Measurements from ENCODE around the gene ZBTB11.
"Not testable (repeated sequence)": the region's sequence is repeated elsewhere in the genome, so short reads cannot be mapped to it uniquely, and the experiment has no call there.

Gene ZBTB11

DNA sequence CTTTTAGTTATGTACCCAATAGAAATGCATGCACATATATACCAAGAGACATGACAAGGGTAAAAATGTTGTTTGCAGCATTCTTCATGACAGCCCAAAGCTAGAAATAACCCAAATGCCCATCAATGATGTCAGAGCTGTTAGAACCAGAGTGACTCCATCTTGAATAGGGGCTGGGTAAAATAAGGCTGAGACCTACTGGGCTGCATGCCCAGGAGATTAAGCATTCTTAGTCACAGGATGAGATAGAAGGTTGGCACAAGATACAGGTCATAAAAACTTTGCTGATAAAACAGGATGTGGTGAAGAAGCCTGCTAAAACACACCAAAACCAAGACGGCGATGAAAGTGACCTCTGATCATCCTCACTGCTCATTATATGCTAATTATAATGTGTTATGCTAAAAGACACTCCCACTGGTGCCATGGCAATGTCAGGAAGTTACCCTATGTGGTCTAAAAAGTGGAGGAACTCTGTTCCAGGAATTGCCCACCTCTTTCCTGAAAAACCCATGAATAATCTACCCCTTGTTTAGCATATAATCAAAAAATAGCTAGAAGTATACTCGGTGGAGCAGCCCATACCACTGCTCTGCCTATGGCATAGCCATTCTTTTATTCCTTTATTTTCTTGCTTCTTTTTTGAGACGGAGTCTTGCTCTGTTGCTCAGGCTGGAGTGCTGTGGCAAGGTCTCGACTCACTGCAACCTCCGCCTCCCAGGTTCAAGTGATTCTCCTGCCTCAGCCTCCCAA, 32.9 kb downstream of the ZBTB11 start:
- peak; percentile 8 for DNase-seq (ENCODE audit: low read depth)

DNA sequence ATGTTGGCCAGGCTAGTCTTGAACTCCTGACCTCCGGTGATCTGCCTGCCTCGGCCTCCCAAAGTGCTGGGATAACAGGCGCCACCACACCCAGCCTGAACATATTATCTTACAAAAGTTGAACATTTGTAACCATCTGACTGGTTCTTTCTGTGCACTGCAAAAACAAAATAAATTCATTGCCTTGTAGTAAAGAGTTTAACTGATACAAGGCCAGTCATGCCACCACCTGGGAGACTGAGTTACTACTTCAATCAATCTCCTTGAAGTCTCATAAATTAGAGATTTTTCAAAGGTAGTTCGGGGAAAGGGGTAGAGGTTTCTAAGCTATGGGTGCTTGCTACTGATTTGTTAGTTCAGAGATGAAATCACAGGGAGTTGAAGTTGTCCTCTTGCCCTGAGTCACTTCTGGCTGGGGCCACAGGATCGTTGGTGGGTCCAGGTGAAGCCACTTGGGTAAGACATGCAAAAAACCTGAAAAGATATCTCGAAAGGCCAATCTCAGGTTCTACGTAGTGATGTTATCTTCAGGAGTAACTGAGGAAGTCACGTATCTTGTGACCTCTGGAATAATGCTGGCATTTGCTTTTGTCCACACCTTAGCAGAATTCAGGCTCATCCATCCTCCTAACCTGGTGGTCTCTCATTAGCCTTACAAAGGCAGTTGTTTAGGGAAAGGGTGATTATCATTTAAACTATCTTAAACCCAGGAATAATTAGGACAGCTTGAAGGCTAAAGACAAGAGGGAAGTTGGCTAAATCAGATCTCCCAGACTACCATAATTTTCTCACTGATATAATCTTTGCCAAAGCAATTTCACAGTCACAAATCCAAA, 33.7 kb downstream of the ZBTB11 start:
- no peak for DNase-seq (ENCODE audit: low read depth)

DNA sequence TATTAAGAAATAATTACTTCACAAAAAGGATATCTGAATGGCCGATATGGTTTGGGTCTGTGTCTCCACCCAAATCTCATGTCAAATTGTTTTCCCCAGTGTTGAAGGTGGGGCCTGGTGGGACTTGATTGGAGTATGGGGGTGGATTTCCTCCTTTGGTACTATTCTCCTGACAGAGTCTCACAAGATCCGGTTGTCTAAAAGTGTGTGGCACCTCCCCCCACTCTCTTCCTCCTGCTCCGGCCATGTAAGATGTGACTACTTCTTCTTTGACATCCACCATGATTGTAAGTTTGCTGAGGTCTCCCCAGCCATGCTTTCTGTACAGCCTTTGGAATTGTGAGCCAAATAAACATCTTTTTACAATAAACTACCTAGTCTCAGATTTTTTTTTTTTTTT, 34.5 kb downstream of the ZBTB11 start:
- DNase-seq (ENCODE audit: low read depth) = no peak

DNA sequence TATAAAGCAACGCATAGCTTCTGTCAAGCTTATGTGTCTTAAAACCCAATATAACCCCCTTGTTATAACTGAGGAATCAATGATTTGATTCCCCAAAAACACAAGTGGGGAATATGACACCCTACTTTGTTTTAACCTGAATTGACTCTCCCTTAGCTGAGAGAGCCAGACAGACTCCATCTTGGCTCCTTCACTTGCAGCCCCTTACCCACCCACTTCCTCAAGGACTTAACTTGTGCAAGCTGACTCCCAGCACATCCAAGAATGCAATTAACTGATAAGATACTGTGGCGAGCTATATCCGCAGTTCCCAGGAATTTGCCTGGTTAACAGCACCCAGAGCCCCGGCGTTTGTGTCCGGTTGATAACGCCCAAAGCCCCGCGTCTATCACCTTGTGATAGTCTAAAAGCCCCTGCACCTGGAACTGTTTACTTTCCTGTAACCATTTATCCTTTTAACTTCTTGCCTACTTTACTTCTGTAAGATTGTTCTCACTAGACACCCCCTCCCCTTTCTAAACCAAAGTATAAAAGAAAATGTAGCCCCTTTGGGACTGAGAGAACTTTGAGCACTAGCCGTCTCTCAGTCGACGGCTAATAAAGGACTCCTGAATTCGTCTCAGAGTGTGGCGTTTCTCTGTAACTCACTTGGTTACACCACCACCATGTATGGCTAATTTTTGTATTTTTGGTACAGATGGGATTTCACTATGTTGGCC, 35.4 kb downstream of the ZBTB11 start:
- DNase-seq (ENCODE audit: low read depth) = not testable (repeated sequence)

DNA sequence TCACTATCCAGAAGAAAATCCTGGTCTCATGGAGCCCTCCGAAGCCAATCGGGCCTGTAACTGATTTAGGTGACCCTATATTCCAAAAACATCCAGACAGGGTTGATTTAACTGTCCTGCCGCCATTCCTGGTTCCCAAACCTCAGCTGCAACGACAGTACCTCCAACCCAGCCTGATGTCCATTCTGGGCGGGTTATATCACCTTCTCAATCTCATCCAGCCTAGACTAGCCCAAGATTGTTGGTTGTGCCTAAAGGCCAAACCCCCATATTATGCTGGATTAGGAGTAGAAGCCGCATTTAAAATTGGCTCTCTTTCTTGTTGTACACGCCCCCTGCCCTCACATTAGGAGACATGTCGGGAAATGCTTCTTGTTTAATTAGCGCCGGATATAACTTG, 36.7 kb downstream of the ZBTB11 start:
- no peak for DNase-seq (ENCODE audit: low read depth)

DNA sequence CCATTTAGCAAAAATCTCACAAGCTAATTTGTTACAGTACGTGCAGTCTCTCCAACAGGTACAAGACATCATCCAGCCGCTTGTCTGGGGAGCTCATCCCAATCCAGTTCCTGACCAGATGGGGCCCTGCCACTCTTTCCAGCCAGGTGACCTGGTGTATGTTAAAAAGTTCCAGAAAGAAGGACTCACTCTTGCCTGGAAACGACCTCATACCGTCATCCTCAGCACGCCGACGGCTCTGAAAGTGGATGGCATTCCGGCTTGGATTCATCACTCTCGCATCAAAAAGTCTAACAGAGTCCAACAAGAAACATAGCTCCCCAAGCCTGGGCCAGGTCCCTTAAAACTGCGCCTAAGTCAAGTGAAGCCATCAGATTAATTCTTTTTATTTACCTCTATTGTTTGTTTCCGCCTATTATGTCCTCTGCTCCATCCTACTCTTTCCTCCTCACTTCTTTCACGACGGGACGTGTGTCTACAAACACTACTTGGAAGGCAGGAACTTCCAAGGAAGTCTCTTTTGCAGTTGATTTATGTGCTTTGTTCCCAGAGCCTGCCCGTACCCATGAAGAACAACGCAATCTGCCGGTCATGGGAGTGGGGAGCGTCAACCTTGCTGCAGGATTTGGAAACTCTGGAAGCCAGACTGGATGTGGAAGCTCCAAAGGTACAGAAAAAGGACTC, 37.5 kb downstream of the ZBTB11 start:
- no peak for DNase-seq (ENCODE audit: low read depth)

DNA sequence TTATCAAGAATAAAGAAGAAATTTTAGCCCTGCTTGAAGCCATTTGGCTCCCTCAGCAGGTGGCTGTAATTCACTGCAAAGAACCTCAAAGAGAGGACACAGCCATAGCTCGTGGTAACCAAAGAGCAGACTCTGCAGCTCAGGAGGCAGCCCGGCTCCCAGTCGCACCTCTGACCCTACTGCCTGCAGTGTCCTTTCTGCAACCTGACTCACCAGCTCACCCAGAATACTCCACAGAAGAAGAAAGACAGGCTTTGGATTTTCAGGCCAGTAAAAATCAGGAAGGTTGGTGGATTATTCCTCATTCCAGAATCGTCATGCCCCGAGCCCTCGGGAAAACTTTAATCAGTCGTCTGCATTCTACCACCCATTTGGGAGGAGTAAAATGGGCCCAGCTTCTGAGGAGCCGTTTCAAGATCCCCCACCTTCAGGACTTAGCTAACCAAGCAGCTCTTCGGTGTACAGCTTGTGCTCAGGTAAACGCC, 38.6 kb downstream of the ZBTB11 start:
- no peak for DNase-seq (ENCODE audit: low read depth)

DNA sequence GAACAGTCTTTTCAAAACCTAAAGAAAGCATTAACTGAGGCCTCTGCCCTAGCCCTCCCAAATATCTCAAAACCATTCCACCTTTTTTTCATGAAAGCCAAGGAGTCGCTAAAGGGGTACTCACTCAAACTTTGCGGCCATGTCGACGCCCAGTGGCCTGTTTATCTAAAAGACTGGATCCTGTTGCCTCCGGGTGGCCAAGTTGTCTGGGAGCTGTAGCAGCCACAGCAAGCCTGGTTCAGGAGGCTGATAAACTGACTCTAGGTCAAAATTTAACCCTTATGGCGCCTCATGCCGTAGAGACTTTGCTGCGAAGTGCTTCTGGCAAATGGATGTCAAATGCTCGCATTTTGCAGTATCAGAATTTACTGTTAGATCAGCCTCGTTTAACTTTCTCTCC, 39.5 kb downstream of the ZBTB11 start:
- no peak for DNase-seq (ENCODE audit: low read depth)

DNA sequence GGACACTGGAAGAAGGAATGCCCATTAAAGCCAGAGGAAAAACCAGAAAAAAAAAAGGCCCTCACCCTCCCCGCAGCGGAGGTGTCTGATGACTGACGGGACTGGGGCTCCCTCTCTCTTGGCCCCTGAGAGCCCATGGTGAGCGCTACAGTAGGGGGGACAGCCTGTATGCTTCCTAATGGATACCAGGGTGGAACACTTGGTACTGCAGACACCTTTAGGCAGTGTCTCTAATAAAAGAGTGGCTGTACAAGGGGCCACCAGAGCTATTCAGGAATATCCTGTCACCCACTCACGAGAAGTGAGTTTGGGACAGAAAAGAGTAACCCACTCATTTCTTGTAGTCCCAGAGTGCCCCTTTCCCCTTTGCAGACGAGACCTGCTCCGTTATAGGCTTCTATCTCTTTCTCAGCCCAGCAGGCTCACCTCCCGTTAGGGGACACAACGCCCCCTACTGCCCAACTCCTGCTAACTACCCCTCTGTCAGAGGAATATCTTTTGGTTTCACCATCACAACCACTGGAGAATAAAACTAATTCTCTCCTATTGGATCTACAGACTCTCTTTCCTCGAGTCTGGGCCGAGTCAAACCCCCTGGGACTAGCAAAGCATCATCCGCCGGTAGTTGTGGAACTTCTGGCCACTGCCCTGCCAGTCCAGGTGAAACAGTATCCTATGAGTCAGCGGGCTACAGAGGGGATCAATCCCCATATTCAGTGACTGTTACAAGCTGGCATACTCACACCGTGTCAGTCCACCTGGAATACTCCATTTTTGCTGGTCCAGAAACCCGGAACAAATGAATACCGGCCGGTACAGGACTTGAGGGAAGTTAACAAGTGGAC, 40.8 kb downstream of the ZBTB11 start:
- DNase-seq (ENCODE audit: low read depth) = peak; percentile 24

DNA sequence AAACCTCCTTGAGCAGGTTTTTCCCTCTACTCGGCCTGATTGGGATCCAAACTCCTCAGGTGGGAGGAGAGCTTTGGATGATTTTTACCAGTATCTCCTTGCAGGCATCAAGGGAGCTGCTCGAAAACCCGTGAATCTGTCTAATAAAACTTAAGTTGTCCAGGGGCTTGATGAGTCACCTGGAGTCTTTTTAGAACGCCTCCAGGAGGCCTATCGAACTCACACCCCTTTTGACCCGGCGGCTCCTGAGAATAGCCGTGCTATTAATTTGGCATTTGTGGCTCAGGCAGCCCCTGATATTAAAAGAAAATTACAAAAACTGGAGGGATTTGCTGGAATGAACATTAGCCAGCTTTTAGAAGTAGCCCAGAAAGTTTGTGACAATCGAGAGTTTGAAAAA, 41.6 kb downstream of the ZBTB11 start:
- DNase-seq (ENCODE audit: low read depth) = no peak

DNA sequence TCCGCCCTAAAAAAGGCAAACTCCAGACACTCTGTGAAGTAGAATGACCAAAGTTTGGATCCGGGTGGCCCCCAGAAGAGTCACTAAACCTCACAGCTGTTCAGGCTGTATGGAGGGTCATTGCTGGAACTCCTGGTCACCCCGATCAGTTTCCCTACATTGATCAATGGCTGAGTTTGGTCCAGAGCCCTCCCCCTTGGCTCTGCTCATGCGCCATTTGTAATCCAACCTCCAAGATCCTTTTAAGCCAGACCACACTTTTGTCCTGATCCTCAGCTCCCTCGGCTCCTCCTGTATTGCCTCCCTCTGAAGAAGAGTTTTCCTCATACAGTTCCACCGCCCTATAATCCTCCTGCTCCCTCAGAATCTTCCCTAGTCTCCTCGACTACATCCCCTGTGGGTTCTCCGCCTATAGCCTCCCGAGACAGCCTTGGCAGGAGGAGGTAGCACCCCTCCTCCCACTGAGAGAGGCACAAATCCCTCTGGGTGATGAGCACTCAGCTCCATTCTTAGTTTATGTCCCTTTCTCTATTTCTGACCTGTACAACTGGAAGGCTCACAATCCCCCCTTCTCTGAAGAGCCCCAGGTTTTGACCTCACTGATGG, 42.2 kb downstream of the ZBTB11 start:
- DNase-seq (ENCODE audit: low read depth) = no peak

DNA sequence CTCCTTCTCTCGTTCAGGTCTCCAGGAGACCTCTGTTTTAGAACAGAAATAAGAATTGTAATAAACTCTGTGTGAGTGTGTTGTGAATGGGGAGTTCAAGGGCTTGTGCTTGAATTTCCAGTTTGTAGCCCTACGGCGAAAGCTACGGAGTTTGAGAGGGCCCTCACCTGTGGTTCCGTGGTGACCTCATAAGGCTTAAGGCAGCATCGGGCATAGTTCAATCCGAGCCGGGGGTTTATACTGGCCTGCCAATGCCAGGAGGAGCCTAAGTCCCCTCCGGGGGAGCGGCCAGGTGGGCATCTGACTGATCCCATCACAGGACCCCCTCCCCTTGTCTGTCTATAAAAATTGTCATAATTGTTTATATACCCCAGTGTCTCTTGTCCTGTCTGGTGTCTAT, 43.7 kb downstream of the ZBTB11 start:
- DNase-seq (ENCODE audit: low read depth) = no peak

DNA sequence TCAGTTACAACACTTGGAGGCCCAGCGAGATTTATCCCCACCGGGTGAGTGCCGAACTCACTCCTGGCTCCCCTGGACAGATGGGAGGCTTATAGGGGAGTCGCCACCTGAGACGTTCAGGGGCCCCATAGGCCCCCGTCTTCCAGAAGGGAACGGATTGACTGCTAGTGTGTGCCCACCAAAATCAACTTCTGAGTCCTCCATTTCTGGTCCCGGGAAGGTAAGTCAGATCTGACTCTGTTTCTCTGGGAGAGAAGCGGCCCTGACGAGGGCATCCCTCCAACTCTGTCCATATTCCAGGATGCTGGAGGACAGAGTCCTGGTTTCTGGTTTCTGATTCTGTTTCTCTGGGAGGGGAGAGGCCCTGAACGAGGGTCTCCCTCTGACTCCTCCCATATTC, 44.3 kb downstream of the ZBTB11 start:
- DNase-seq (ENCODE audit: low read depth) = no peak

DNA sequence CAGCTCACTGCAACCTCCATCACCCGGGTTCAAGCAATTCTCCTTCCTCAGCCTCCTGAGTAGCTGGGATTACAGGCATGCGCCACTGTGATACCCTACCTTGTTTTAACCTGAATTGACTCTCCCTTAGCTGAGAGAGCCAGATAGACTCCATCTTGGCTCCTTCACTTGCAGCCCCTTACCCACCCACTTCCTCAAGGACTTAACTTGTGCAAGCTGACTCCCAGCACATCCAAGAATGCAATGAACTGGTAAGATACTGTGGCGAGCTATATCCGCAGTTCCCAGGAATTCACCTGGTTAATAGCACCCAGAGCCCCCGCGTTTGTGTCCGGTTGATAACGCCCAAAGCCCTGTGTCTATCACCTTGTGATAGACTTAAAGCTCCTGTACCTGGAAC, 45.0 kb downstream of the ZBTB11 start:
- DNase-seq (ENCODE audit: low read depth) = not testable (repeated sequence)

DNA sequence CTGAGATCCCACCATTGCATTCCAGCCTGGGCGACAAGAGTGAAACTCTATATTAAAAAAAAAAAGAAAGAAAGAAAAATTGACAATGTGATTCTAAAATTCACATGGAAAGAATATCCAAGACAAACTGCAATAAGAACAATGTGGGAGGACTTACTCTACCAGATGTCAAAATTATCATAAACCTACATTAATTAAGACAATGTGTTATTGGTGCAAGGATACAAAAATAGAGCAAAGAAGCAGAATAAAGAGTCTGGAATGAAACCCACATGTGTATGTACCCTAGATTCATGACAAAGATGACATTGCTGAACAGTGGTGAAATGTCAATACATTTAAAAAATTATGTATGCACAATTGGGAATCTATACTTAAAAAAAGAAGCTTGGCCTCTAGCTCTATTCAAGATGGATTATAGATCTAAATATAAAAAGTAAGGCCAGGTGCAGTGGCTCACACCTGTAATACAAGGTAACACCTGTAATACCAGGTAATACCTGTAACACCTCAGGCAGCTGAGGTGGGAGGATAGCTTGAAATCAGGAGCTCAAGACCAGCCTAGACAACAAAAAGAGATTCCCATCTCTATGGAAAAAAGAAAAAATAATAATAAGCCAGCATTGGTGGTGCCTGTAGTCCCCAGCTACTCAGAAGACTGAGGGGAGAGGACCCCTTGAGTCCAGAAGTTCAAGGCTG, 45.7 kb downstream of the ZBTB11 start:
- no peak for DNase-seq (ENCODE audit: low read depth)

DNA sequence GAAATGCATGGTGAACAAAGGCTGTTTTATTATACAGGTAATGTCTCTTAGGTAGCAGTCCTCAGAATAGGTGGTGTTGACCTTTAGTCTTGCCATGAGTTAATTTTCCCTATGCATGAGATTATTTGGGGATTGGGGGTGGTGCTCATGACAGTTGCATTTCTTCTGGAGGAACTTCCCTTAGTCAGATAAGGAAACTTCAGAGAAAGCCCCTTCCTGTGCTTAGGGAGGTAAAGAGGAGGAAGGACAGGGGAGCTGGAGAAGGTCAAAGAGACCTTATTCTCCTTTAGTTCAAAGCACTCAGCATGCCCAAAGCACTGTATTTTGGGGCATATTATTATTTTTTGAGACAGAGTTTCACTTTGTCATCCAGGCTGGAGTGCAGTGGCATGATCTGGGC, 47.7 kb downstream of the ZBTB11 start:
- no peak for DNase-seq (ENCODE audit: low read depth)

DNA sequence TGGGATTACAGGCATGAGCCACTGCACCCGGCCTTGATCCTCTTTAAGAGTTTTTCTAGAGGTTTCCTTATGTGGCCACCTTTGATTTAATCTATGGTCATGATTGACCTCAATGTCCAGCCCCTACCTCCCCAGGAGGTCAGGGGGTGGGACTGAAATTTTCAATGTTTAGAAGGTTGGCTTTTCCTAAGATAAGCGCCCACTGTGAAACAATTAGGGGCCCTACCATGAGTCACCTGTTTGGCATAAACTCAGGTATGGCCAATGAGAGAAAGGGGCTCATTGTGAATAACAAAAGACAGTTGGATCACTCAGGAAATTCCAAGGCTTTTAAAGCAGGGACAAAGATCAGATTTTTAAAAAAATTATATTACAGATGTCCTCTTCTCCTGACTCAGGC, 51.1 kb downstream of the ZBTB11 start:
- DNase-seq (ENCODE audit: low read depth) = no peak

DNA sequence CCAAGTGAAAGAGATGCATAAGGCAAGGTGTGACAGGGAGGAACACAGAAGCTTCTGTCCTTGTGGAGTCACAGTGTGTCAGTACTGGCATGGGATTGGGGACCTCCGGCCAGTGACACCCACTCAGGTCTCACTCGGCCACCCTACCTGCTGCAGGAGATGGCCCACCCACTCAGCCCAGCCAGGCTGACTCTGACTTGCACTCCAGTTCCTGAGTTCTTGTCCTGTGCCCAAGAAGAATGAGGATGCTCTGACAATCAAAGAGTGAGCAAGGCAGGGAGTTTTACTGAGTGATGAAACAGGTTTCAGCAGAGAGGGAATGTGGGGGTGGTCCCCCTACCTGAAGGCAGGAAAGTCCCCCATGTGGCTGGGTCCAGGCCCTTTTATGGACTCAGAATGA, 52.1 kb downstream of the ZBTB11 start:
- DNase-seq (ENCODE audit: low read depth) = no peak

DNA sequence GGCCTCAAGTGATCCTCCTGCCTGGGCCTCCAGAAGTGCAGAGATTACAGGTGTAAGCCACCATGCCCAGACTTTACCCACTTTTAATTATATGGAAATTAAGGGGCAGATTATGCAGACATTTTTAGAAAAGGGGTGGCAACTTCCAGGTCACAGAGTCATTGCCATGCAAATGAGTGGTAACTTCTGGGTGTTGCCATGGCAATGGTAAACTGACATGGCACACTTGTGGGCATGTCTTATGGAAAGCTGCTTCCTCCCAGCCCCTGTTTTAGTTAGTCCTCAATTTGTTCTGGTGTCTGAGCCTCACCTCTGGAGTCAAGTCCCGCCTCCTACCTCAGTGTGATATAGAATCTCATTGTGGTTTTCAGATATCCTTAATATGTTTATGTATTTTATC, 53.3 kb downstream of the ZBTB11 start:
- no peak for DNase-seq (ENCODE audit: low read depth)

DNA sequence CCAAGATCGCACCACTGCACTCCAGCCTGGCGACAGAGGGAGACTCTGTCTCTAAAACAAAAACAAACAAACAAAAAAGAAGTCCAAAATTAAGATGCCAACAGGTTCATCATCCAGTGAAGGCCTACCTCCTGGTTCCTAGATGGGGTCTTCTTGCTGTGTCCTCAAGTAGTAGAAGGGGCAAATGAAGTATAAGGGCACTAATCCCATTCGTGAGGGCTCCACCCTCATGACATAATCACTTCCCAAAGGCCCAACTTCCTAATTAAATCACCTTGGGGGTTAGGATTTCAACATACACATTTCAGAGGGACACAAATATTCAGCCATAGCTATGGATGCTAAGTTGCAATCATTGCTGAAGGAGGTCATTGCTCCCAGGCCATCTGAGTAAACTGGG, 57.2 kb downstream of the ZBTB11 start:
- DNase-seq (ENCODE audit: low read depth) = no peak
